Esophagus muscularis mucosa (tissue), 3 donors: ENCODE results near the gene METTL16.

ENCODE experiments used
- CTCF ChIP-seq, 3 experiments: fragments of 200-600 bp in 2 of 3; fragments of 450-650 bp in 1 of 3; sonication (generic) in 2 of 3; IDR thresholded peaks; one replicate each; pipeline ENCODE4 v1.5.1; 2017 to 2019; ENCODE audit warnings: antibody characterized with exemption in 3 of 3, mild to moderate bottlenecking in 2 of 3, moderate library complexity in 1 of 3
- POLR2A ChIP-seq: fragments of 450-650 bp; IDR thresholded peaks from one replicate; pipeline ENCODE4 v1.6.1; 2017; ENCODE audit warnings: antibody characterized with exemption, moderate library complexity, mild to moderate bottlenecking, low read depth

GRCh38 chr17:2400877-2401425, 110.7 kb downstream of the METTL16 start, which contains the start of gene MNT:
- peak; percentile 70 for TF ChIP-seq POLR2A
- peak in 1 of 3 experiments; percentile 37 for TF ChIP-seq CTCF (IDR thresholded peaks at IDR 0.05)
